ENCODE measurements around the gene BOLL. TPM values are rescaled to one million over a fixed set of nuclear protein-coding genes. Genes with fewer than 3 reads are reported as not detected.
"Not testable (repeated sequence)": the region's sequence is repeated elsewhere in the genome, so short reads cannot be mapped to it uniquely, and the experiment has no call there.

BOLL gene
- polyA plus RNA-seq, 1 donor: 1.6 TPM

DNA sequence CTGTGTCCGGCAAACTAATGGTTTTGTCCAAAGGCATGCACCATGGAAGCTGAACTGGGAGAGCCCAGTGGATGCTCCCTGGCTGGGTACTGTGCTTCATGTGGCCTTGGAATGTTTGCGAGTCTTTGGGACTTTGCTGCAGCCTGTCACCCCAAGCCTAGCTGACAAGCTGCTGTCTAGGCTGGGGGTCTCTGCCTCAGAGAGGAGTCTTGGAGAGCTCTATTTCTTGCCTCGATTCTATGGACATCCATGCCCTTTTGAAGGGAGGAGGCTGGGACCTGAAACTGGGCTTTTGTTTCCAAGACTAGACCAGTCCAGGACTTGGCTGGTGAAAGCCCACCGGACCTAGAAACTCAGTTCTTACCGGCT, 78.3 kb downstream of the BOLL start:
- DNase-seq (ENCODE audit: low read depth): no peak

DNA sequence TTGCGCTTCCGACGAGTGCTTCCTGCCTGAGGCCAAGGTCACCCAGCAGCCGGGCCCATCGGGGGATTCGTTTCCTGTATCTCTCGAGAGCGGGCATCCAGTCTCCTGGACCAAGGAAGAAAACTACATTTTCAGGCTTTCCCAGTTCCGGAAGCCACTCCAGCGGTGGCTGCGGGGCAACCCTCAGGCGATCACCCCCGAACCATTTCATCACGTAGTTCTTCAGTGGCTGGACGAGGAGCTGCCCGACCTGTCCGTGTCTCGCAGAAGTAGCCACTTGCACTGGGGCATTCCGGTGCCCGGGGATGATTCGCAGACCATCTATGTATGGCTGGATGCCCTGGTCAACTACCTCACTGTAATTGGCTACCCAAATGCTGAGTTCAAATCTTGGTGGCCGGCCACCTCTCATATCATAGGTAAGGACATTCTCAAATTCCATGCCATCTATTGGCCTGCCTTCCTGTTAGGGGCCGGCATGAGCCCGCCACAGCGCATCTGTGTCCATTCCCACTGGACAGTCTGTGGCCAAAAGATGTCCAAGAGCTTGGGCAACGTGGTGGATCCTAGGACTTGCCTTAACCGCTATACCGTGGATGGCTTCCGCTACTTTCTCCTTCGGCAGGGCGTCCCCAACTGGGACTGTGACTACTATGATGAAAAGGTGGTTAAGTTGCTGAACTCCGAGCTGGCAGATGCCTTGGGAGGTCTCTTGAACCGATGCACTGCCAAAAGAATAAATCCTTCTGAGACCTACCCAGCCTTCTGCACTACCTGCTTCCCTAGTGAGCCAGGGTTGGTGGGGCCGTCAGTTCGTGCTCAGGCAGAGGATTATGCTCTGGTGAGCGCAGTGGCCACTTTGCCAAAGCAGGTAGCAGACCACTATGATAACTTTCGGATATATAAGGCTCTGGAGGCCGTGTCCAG, 78.9 kb downstream of the BOLL start:
- DNase-seq (ENCODE audit: low read depth): no peak

DNA sequence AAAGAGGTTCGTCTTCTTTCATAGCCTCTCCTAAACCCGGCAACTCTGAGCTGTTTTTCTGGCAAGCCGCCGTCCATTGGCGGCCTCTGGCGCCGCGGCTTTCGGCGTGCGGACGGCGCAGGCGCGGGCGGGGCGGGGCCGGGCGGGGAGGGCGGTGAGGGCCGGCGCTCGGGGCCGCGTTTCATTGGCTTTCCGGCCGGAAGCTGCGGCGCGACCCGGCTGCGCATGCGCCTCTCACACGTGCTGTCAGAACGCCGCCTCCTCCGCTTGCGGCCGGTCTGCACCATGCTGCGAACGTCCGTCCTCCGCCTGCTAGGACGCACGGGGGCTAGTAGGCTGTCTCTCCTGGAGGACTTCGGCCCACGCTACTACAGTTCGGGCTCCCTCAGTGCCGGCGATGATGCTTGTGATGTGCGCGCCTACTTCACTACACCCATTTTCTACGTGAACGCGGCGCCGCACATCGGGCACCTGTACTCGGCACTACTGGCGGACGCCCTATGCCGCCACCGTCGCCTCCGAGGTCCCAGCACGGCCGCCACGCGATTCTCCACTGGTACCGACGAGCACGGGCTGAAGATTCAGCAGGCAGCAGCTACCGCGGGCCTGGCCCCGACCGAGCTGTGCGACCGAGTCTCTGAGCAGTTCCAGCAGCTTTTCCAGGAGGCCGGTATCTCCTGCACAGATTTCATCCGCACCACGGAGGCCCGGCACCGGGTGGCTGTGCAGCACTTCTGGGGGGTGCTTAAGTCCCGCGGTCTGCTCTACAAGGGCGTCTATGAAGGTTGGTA, 79.8 kb downstream of the BOLL start, which contains the start of gene MARS2:
Gene MARS2, plus strand, starts transcription at position 249 of the 791 bp plus-strand sequence. Its CDS starts 37 bp downstream, at position 286.
- DNase-seq (ENCODE audit: low read depth): peak; percentile 82

DNA sequence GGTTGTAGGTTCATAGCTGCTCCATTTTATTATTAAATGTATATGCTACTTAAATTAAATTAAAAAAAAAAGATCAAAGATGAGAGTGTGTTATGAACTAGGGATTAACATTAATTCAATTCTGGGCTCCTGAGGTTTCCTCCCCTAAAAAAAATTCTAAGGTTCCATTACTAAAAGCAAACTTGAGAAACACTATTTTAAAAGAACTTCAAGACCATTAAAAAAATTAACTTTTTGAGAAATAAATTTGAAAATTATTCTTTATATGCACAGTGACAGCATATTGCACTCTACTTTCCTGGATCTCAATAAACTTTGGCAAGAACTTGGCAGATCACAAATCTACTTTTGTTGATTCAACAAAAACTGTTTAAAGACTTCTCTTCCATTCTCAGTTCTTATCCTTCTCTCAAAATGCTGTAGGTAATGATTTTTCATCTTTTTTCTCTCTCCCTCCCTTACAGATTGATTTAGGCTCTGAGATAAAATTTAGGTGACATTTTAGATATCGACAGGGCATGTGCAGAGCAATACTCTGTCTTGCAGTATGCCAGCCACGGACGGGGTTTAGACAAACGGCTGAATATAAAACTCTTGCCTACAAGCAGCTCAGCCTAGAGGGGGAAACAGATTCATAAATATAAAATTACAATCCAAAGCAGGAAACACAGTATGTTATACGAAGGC, 80.5 kb downstream of the BOLL start:
- DNase-seq (ENCODE audit: low read depth): no peak

DNA sequence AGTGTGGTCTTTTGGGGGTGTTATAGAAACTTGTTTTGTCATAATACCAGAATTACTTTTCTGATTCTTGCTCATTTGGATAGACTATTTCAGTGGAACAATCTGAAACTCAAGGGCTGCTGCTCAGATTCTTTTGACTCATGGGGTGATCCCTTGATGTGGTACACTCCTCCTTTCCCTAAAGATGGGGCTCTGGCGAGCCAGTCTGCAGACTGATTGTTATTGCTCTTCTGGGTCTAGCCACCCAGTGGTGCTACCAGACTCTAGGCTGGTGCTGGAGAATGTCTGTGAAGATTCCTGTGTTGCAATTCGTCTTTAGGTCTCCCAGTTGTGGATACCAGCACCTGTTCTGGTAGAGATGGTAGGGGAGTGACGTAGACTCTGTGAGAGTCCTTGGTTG, 84.2 kb downstream of the BOLL start:
- DNase-seq (ENCODE audit: low read depth): no peak

DNA sequence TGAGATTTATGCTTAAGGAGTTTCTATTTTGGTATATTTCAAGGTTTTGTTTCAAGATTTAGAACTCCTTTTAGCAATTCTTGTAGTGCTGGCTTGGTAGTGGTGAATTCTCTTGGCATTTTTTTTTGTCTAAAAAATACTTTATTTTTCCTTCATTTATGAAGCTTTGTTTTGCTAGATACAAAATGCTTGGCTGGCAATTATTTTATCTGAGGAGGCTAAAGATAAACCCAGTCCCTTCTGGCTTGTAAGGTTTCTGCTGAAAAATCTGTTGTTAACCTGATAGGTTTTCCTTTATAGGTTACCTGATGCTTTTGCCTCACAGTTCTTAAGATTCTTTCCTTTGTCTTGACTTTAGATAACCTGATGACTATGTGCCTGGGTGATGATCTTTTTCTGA, 85.4 kb downstream of the BOLL start:
- not testable (repeated sequence) for DNase-seq (ENCODE audit: low read depth)

DNA sequence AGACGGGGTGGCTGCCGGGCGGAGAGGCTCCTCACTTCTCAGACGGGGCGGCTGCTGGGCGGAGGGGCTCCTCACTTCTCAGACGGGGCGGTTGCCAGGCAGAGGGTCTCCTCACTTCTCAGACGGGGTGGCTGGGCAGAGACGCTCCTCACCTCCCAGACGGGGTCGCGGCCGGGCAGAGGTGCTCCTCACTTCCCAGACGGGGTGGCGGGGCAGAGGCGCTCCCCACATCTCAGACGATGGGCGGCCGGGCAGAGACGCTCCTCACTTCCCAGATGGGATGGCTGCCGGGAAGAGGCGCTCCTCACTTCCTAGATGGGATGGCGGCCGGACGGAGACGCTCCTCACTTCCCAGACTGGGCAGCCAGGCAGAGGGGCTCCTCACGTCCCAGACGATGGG, 88.5 kb downstream of the BOLL start:
- DNase-seq (ENCODE audit: low read depth): not testable (repeated sequence)

DNA sequence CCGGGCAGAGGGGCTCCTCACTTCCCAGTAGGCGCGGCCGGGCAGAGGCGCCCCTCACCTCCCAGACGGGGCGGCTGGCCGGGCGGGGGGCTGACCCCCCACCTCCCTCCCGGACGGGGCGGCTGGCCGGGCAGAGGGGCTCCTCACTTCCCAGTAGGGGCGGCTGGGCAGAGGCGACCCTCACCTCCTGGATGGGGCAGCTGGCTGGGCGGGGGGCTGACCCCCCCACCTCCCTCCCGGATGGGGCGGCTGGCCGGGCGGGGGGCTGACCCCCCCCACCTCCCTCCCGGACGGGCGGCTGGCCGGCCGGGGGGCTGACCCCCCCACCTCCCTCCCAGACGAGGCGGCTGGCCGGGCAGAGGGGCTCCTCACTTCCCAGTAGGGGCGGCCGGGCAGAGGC, 89.1 kb downstream of the BOLL start:
- not testable (repeated sequence) for DNase-seq (ENCODE audit: low read depth)

DNA sequence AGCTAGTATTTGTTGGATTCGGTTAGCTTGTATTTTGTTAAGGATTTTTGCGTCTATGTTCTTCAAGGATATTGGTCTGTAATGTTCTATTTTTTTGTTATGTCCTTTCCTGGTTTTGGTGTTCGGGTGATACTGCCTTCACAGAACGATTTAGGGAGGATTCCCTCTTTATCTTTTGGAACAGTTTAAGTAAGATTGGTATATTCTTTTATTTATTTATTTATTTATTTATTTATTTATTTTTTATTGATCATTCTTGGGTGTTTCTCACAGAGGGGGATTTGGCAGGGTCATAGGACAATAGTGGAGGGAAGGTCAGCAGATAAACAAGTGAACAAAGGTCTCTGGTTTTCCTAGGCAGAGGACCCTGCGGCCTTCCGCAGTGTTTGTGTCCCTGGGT, 89.9 kb downstream of the BOLL start:
- not testable (repeated sequence) for DNase-seq (ENCODE audit: low read depth)

DNA sequence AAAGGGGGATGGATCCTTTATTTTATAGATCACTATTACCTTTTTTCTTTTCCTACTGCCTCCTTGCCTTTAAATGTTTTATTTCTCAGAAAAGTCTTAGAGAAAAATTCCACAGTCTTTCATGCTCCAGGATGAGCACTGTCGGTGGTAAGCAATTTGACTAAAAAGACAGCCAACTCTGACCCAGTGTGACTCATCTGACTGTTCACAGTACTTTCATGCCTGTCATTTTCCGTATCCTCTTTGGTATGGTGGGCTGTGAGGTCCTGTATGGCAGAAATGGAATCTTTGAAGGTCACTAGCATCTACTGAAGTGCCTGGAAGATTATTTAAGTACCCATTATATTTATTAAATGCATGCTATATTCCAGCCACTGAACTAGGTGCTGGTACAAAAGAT, 107.6 kb downstream of the BOLL start:
- DNase-seq (ENCODE audit: low read depth): no peak

DNA sequence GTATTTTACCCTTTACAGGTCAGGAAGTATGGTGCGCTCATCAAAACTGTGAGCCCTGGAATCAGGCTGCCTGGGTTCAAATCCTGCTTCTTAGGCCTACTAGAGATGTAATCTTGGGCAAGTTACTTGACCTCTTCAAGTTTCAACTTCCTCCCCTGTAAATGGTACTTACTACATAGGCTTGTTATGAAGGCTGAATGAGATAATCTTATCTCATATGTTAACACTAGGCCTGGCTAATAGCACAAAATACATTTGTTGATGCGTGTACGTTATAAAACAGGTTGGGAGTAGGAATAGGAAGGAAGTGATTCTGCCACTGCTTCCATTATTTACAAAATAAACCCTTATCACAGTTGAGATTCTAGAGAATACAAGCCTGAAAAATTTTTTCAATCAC, 108.1 kb downstream of the BOLL start:
- no peak for DNase-seq (ENCODE audit: low read depth)

Other genes starting within 250 kb of the BOLL start
- 15.2 TPM for gene RFTN2, start 109.7 kb downstream of the BOLL start, polyA plus RNA-seq (ENCODE audit: insufficient read length)
- 3.7 TPM for gene MARS2, start 80.0 kb downstream of the BOLL start, polyA plus RNA-seq (ENCODE audit: insufficient read length)
- 14.3 TPM for gene PLCL1, start 19.3 kb upstream of the BOLL start, polyA plus RNA-seq (ENCODE audit: insufficient read length)

All from forelimb muscle (tissue), 1 donor.